ENCODE results near the gene RTP5.
A peak's percentile ranks its signal among the peaks of the same experiment; 100 is the strongest.
"Not testable (repeated sequence)": the region's sequence is repeated elsewhere in the genome, so short reads cannot be mapped to it uniquely, and the experiment has no call there.

The RTP5 gene

DNA sequence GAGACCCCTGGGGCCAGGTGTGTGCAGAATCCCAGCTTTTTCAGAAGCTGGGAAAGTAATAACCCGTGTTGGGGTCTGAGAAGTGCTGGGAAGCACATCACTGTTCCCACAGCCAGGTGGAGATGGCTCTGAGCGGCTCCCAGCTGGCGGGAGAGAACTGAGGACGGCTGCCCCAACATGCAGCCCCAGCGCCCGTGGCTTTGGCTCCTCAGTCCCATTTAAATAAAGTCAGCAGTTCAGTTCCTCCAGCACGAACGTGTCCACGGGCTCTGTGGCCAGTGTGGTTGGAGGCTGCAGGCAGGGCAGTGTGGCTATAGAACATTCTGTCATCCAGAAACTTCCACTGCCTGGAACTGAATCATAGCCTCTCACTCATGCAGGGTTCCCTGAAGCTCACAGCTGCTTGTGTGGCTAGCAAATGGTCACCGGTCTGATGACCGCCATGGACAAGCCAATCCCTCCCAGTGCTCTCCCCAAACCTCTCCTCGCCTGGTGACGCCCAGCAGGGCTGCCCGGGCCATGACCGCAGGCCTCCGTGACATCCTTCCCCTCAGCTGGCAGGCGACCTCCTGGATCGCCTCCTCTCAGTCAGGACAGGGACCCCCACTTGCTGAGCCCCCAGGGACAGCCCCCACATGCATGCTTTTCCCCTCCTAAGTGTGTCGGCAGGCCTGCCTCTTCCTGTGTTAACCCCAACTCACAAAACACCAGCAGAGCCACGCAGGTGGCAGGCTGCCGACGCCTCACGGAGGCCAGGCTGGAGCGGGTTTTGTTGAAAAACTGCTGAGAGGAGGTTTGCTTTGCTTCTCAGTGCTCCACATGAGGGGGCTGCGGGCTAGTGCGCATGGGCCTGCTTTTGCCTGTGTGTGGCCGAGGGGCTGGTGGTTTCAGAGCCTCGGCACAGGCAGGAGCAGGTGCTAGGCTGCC, 1.3 kb downstream of the RTP5 start:
- peak; percentile 61 for DNase-seq (ENCODE audit: low spot score)

- DNase-seq (ENCODE audit: low spot score): no peak
Observed at GRCh38 chr2:241871538-241872312, 2.2 kb downstream of the RTP5 start.

DNA sequence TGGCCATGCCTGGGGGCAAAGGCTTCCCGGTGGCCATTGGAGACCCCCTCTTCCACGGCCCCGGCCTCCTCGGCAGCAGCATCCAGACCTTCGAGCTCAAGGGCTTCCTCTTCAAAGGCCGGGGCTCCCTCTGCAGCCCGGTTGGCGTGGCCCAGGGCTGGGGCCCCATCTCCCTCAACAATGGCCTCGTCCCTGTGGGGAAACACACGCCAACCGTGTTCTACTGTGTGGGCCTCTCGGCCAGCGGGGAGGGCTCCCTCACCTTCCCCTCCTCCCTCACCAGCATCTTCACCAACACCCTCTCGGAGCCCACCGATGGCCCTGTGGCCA, 2.7 kb downstream of the RTP5 start:
- no peak for DNase-seq (ENCODE audit: low spot score)

GRCh38 chr2:241873081-241873802, 3.7 kb downstream of the RTP5 start:
- no peak for DNase-seq (ENCODE audit: low spot score)

- DNase-seq (ENCODE audit: low spot score): no peak
Observed at GRCh38 chr2:241873803-241874110, 4.2 kb downstream of the RTP5 start.

GRCh38 chr2:241874277-241874925, 4.9 kb downstream of the RTP5 start:
- no peak for DNase-seq (ENCODE audit: low spot score)

DNA sequence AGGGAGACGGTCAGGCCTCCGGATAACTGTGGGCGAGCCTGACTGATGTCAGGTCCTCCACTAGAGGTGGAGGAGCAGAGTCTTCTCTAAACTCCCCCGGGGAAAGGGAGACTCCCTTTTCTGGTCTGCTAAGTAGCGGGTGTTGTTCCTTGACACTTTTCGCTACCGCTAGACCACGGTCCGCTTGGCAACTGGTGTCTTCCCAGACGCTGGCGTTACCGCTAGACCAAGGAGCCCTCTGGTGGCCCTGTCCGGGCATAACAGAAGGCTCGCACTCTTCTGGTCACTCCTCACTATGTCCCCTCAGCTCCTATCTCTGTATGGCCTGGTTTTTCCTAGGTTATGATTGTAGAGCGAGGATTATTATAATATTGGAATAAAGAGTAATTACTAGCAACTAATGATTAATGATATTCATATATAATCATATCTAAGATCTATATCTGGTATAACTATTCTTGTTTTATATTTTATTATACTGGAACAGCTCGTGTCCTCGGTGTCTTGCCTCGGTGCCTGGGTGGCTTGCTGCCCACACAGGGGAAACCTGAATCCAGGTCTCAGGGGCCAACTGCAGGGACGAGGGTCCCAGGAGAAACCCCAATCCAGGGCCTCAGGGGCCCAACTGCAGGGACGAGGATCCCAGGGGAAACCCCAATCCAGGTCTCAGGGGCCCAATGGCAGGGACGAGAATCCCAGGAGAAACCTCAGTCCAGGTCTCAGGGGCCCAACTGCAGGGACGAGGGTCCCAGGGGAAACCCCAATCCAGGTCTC, 6.4 kb downstream of the RTP5 start:
- not testable (repeated sequence) for DNase-seq (ENCODE audit: low spot score)

DNA sequence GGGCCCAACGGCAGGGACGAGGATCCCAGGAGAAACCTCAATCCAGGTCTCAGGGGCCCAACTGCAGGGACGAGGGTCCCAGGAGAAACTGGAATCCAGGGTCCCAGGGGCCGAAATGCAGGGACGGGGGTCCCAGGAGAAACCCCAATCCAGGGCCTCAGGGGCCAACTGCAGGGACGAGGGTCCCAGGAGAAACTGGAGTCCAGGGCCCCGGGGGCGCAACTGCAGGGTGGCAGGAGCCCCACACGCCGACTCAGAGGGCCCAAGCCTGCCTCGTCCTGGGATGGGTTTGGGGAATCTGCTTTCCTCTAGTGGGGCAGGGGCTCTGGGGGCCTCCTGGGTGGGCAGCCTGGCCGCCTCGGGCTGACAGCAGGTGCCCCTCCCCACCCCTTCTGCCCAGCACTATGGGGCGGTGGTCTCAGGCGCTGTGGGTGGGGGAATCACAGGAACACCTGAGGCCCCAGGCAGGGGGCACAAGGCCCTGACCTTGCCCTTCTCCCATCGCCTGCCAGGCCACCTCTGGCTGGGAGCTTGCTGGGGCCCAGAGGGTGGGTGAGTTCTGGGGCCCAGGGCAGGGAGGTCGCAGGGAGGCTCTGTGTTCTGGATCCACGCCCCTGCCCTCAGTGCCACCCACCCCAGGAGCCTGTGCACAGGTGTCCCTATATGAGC, 7.1 kb downstream of the RTP5 start:
- DNase-seq (ENCODE audit: low spot score): no peak

DNA sequence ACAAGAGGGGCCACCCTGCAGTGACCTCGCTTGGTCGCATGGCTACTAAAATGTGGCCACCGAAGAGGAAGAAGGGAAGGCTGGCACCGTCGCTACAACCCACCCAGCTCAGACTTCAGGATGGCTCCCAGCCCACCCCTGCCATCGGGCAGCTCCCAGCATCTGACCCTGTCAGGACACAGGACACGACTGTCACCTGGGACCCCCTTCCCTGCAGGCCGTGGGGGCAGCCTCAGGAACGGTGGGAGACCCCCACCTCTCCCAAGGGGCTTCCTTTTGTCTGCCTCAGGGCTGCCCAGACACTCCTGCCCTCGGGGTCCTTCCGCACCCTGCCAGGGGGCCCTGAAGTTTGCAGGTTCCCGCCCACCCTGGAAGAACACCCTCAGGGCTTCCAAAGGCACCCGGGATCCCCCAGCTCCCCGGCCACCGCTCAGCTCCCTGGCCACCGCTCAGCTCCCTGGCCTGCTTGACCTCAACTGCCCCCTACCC, 7.7 kb downstream of the RTP5 start:
- no peak for DNase-seq (ENCODE audit: low spot score)

DNA sequence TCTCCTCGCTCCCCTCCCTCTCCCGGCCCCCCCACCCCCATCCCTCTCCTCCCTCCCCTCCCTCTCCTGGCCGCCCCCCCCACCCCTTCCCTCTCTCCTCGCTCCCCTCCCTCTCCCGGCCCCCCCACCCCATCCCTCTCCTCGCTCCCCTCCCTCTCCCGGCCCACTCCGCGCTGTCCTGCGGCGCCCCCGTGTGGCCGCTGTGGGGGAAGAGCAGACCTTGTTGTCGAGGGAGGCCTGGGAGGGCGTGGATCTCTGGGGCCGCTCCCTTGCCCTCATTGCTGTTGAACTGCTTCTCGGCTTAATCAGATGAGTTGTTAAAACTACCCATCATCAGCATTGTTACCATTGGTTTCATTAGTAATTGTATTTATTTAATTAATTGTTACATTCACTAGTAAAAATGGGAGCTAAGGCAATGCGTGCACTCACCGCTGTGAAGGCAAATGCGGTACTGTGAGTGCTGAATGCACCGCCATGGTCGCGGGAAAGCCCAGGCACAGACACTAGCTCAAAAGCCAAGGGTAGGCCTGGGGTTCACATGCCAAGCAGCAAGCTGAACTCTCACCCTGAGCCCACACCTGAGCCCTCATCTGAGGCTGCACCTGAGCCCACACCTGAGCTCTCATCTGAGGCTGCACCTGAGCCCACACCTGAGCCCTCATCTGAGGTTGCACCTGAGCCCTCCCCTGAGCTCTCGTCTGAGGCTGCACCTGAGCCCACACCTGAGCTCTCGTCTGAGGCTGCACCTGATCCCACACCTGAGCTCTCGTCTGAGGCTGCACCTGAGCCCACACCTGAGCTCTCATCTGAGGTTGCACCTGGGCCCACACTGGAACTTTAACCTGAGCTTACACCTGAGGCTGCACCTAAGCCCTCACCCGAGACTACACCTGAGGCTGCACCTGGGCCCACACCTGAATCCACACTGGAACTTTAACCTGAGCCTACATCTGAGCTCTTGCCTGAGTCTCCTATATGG, 8.8 kb downstream of the RTP5 start:
- DNase-seq (ENCODE audit: low spot score): peak; percentile 83

GRCh38 chr2:241879326-241879725, 9.8 kb downstream of the RTP5 start:
- DNase-seq (ENCODE audit: low spot score): no peak

DNA sequence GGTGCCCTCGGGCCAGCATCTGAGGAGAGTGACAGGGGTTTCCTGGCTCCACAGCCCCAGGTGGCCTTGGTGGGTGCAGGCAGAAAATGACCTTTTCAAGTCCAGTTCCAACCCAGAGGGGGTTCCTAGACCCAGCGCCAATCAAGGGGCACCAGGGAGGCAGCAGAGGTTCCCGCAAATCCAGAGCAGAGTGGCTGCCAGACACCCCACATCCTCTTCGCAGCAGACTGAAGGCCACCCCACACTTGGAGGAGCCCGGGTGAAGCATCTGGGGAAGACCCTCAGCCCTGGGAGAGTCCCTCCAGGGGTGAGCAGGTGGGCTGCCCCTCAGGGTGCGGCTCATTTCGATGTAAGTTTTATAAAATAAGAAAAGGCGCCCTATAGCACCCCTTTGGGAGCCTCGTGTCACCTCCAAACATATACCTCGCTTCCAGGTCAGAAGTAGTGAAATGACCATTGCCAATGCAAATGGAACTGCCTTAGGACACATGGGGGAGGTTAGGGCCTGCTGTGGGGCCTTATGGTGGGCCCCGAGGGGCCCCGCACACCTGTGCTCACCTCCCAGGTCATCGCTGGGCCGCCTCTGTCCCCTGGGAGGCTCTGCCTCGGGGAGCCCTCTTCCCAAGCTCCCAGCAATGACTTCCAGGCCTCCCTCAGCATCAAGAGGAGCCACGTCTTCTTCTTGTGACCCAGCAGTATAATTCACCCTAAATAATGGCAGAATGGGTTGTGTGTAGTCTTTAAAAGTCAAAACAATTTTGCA, 11.0 kb downstream of the RTP5 start:
- DNase-seq (ENCODE audit: low spot score): no peak

GRCh38 chr2:241882091-241882625, 12.6 kb downstream of the RTP5 start:
- DNase-seq (ENCODE audit: low spot score): peak; percentile 78

- DNase-seq (ENCODE audit: low spot score): no peak
Observed at GRCh38 chr2:241884951-241885290, 15.4 kb downstream of the RTP5 start.

GRCh38 chr2:241885291-241885945, 15.9 kb downstream of the RTP5 start:
- no peak for DNase-seq (ENCODE audit: low spot score)

DNA sequence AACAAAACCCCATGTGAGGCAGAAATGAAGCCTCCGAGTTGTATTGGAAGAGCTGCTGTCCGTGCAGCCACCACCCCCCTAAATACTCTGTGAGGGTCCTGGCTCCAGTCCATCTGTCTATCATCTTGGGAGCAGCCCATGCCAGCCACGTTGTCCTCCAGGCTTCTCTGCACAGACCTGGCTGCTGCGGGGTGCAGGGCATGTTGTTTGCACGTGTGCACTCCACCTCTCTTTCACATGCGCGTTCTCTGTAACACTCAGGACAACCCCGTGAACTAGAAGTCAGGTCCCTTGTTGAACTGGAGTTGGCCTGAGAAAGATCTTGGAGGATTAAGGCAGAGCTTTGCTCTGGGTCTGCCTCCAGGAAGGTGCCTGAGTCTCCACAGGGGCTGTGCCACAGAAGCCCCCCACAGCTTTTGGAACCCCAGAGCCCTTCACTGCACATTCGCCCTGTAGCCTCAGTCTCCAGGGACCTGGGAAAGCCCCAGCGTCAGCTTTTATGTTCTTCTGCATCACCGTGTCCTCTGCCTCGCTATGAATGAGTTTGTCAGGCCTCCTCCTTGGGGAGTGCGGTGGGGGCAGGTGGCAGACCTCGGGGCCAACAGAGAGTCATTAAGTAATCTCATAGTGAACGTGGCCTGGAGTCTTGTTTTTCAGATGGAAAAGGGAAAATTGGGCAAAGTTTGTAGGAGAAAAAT, 16.6 kb downstream of the RTP5 start:
- DNase-seq (ENCODE audit: low spot score): peak; percentile 38

GRCh38 chr2:241886840-241887447, 17.4 kb downstream of the RTP5 start:
- no peak for DNase-seq (ENCODE audit: low spot score)
